GM12891 (cell line): ENCODE data around the gene PRODH2.

Experiments used
- POLR2A ChIP-seq: IDR thresholded peaks from 2 replicates; pipeline ENCODE4 v1.6.1; 2011; ENCODE audit warnings: low read depth, low read length, control low read depth
- POLR2AphosphoS5 ChIP-seq: IDR thresholded peaks from 2 replicates; pipeline ENCODE4 v1.6.1; 2011; ENCODE audit warnings: low read depth, low read length, control low read depth
- SPI1 ChIP-seq: IDR thresholded peaks from 2 replicates; pipeline ENCODE4 v1.6.1; 2011; ENCODE audit warnings: low read depth, low read length, control low read depth
- TAF1 ChIP-seq: IDR thresholded peaks from 2 replicates; pipeline ENCODE4 v1.6.1; 2011; ENCODE audit warnings: low read depth, low read length, control low read depth

DNA sequence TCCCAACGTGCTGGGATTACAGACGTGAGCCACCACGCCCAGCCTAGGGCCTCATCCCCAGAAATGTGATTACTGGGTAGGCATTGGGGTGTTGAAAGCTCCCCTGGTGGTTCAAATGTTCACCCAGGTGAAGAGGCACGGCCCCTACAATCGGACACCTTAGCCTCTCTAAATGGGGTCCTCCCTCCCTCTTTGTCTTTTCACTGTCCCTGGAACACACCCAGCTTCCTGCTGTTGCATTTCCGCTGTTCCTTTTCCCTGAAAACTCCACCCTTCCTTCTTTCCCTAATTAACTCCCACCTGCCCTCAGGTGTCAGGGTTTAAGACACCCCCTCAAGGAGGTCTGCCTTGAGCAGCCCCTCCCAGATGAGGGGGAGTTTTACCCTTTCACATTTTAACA lies 3.6 kb upstream of the PRODH2 start:
- TF ChIP-seq TAF1 (no peak), POLR2AphosphoS5 (no peak), SPI1 (no peak), POLR2A (no peak)
